GM12878 (cell line): ENCODE data around the gene SNCA. TPM values are rescaled to one million over a fixed set of nuclear protein-coding genes. Genes with fewer than 3 reads are reported as not detected.

Source experiments
- ATAC-seq: fragments of 200-7000 bp; cut with Tn5 transposase; 3 replicates; pipeline ENCODE4 v1.9.1; 2020; ENCODE audit warnings: mild to moderate bottlenecking, moderate library complexity
- BruUV-seq: library from RNA; stranded (reverse); fragments of 400-500 nt; replicated peaks from 2 replicates; lab custom pipeline; 2021; lab: Mats Ljungman, UMichigan
- CTCF ChIA-PET: fragments of 300-600 bp; sonication (Branson Sonifier 250); formaldehyde crosslinking; extraction: SDS; loops from one replicate; lab custom pipeline; 2021; ENCODE audit warnings: inconsistent platforms; lab: Yijun Ruan, JAX
- POLR2A ChIA-PET: fragments of 350-600 bp; formaldehyde crosslinking; extraction: SDS; loops from one replicate; lab custom pipeline; 2021; ENCODE audit warnings: inconsistent platforms; lab: Charles Lee
- RAD21 ChIA-PET: fragments of 300-600 bp; sonication (Branson Sonifier 250); formaldehyde crosslinking; loops from one replicate; lab custom pipeline; 2023; ENCODE audit warnings: antibody characterized with exemption; ENCODE audit not compliant: unreplicated experiment; lab: Charles Lee
- SMC1A ChIA-PET: fragments of 300-600 bp; sonication (Branson Sonifier 250); formaldehyde crosslinking; loops from one replicate; lab custom pipeline; 2023; ENCODE audit not compliant: unreplicated experiment, uncharacterized antibody; lab: Charles Lee
- DNase-seq: peaks from one replicate; pipeline ENCODE4 v3.0.0-alpha.2; 2011; ENCODE audit warnings: low read depth, low spot score
- FAIRE-seq: peaks from 3 replicates; lab custom pipeline; 2011; peaks lifted over from hg19 to GRCh38; lab: Jason Lieb, UNC
- H2AFZ ChIP-seq: 2 replicates; pipeline ENCODE4 v1.6.0; 2011; ENCODE audit warnings: low read depth, low read length, control low read depth; ENCODE audit not compliant: control insufficient read depth
- H3K27ac ChIP-seq: 2 replicates; pipeline ENCODE4 v1.5.1; 2011; ENCODE audit warnings: control low read depth; ENCODE audit not compliant: control insufficient read depth, insufficient read depth
- H3K27me3 ChIP-seq, 2 experiments: replicated peaks in 1 of 2; 2 replicates each; pipeline versions ENCODE4 v1.6.0 to v1.6.1; 2011; ENCODE audit warnings: low read length in 1 of 2; ENCODE audit not compliant: control insufficient read depth in 2 of 2, insufficient read depth in 2 of 2
- H3K36me3 ChIP-seq, 2 experiments: 2 replicates each; pipeline ENCODE4 v1.5.1; 2011; ENCODE audit warnings: low read length in 1 of 2; ENCODE audit not compliant: control insufficient read depth in 2 of 2, insufficient read depth in 2 of 2
- H3K4me1 ChIP-seq: 2 replicates; pipeline ENCODE4 v1.6.1; 2011; ENCODE audit warnings: mild to moderate bottlenecking, low read length, moderate library complexity, mixed read lengths; ENCODE audit not compliant: control insufficient read depth, insufficient read depth
- H3K4me2 ChIP-seq: 2 replicates; pipeline ENCODE4 v1.6.0; 2011; ENCODE audit warnings: control low read depth; ENCODE audit not compliant: control insufficient read depth, insufficient read depth
- H3K4me3 ChIP-seq: fragments of 200-600 bp; sonication (generic); 2 replicates; pipeline ENCODE4 v1.5.1; 2016
- H3K79me2 ChIP-seq: 2 replicates; pipeline ENCODE4 v1.6.0; 2011; ENCODE audit warnings: low read length; ENCODE audit not compliant: control insufficient read depth, insufficient read depth
- H3K9ac ChIP-seq: 2 replicates; pipeline ENCODE4 v1.8.0; 2011; ENCODE audit warnings: low read length, control low read depth, mixed read lengths; ENCODE audit not compliant: control insufficient read depth, insufficient read depth
- H3K9me3 ChIP-seq: replicated peaks from 3 replicates; pipeline ENCODE4 v1.5.1; 2011; ENCODE audit warnings: mild to moderate bottlenecking, low read length; ENCODE audit not compliant: control insufficient read depth, insufficient read depth
- H4K20me1 ChIP-seq: 2 replicates; pipeline ENCODE4 v1.6.0; 2011; ENCODE audit not compliant: control insufficient read depth, insufficient read depth
- ATF2 ChIP-seq: IDR thresholded peaks from 2 replicates; pipeline ENCODE4 v1.6.1; 2012; ENCODE audit warnings: low read length, inconsistent platforms
- BHLHE40 ChIP-seq, 2 experiments: fragments of 450-650 bp in 1 of 2; IDR thresholded peaks; 2 replicates each; pipeline ENCODE4 v1.6.1; 2011 to 2017; ENCODE audit warnings: low read depth in 2 of 2, borderline replicate concordance in 1 of 2, improper control_type of control experiment in 1 of 2, low read length in 1 of 2, mild to moderate bottlenecking in 1 of 2
- BMI1 ChIP-seq: fragments of 450-650 bp; IDR thresholded peaks from 2 replicates; pipeline ENCODE4 v1.6.1; 2016; ENCODE audit warnings: mild to moderate bottlenecking, moderate library complexity, borderline replicate concordance
- CBX5 ChIP-seq: sonication (generic); IDR thresholded peaks from 2 replicates; pipeline ENCODE4 v1.6.1; 2016; ENCODE audit warnings: low read depth, moderate library complexity, mild to moderate bottlenecking, inconsistent platforms
- CHD4 ChIP-seq: fragments of 200-600 bp; sonication (generic); IDR thresholded peaks from 2 replicates; pipeline ENCODE4 v1.6.1; 2016; ENCODE audit warnings: mild to moderate bottlenecking
- IRF4 ChIP-seq: IDR thresholded peaks from 2 replicates; pipeline ENCODE4 v1.6.1; 2011; ENCODE audit warnings: low read depth, low read length
- MXI1 ChIP-seq: fragments of 150-350 bp; IDR thresholded peaks from 2 replicates; pipeline ENCODE4 v1.6.1; 2011; ENCODE audit warnings: low read depth, mild to moderate bottlenecking, inconsistent platforms, low read length, improper control_type of control experiment
- MYB ChIP-seq: fragments of 150-350 bp; IDR thresholded peaks from 2 replicates; pipeline ENCODE4 v1.6.1; 2014; ENCODE audit warnings: mild to moderate bottlenecking, low read depth, low read length, borderline replicate concordance
- MYC ChIP-seq: IDR thresholded peaks from 2 replicates; pipeline ENCODE4 v1.6.1; 2011; ENCODE audit warnings: mild to moderate bottlenecking, low read length, moderate library complexity, inconsistent platforms; ENCODE audit not compliant: insufficient read depth, insufficient replicate concordance, insufficient read length, severe bottlenecking
- NR2C1 ChIP-seq: fragments of 450-650 bp; IDR thresholded peaks from 2 replicates; pipeline ENCODE4 v1.6.1; 2017; ENCODE audit warnings: antibody characterized with exemption, mild to moderate bottlenecking, moderate library complexity
- NR2C2 ChIP-seq: IDR thresholded peaks from 2 replicates; pipeline ENCODE4 v1.6.1; 2011; ENCODE audit warnings: borderline replicate concordance, low read depth; ENCODE audit not compliant: control insufficient read depth, insufficient read length
- RELB ChIP-seq: fragments of 450-650 bp; IDR thresholded peaks from 2 replicates; pipeline ENCODE4 v1.6.1; 2017; ENCODE audit warnings: low read depth, mild to moderate bottlenecking, moderate library complexity
- SMAD5 ChIP-seq: IDR thresholded peaks from 2 replicates; pipeline ENCODE4 v1.6.1; 2016; ENCODE audit warnings: antibody characterized with exemption, low read depth
- SRF ChIP-seq, 2 experiments: IDR thresholded peaks; 2 replicates each; pipeline ENCODE4 v1.6.1; 2011; ENCODE audit warnings: low read depth in 2 of 2, low read length in 2 of 2, mild to moderate bottlenecking in 1 of 2, moderate library complexity in 1 of 2
- TARDBP ChIP-seq: IDR thresholded peaks from 2 replicates; pipeline ENCODE4 v1.6.1; 2016; ENCODE audit warnings: borderline replicate concordance
- in situ Hi-C: fragments of 300-500 bp; cut with MboI; formaldehyde crosslinking; loops from 9 replicates; pipeline ENCODE4 v1.14.3; 2018; ENCODE audit warnings: mixed read lengths
- intact Hi-C: fragments of 100-400 bp; cut with micrococcal nuclease; formaldehyde crosslinking; loops from one replicate; pipeline ENCODE4 v1.14.2; 2022; ENCODE audit not compliant: unreplicated experiment
- polyA plus RNA-seq, 11 experiments: library from polyadenylated mRNA; depleted of rRNA in 4 of 11; unstranded in 6 of 11; stranded (reverse) in 5 of 11; fragments of >200 nt; fragmentation: Nextera tagmentation in 4 of 11; fragmentation: Illumina TruSeq in 1 of 11; extraction: Ambion mirVana in 4 of 11; extraction: Trizol in 1 of 11; gene quantifications; 1 replicate in 1 of 11; 2 replicates in 10 of 11; pipeline versions ENCODE4 v1.2.1 to v1.2.3, GENCODE V29; 2011 to 2016; ENCODE audit warnings: inconsistent platforms in 2 of 11, missing spikeins in 2 of 11, low read depth in 1 of 11
- total RNA-seq, 4 experiments: library from RNA; depleted of rRNA in 3 of 4; stranded (reverse); fragments of >200 nt in 3 of 4; fragmentation: Illumina TruSeq in 1 of 4; extraction: Trizol in 1 of 4; gene quantifications; 2 replicates each; pipeline versions ENCODE4 v1.2.1 to v1.2.3, GENCODE V29; 2013 to 2021
- TF ChIP-seq, protein P1 (sequence below): fragments of 450-650 bp; conservative IDR thresholded peaks from 2 replicates; pipeline ENCODE4 v1.6.1; 2017; ENCODE audit warnings: mild to moderate bottlenecking, moderate library complexity
- TF ChIP-seq, protein P2 (sequence below): IDR thresholded peaks from 2 replicates; pipeline ENCODE4 v1.6.1; 2012; ENCODE audit warnings: low read depth, low read length, improper control_type of control experiment

Gene SNCA
- total and polyA plus RNA-seq, 10 of the 15 experiments (the other 5 are each of a cell fraction or from before 2014, with no cell fraction given): 0.22 TPM; not detected in 9

- no peak for TF ChIP-seq ATF2
- no peak for TF ChIP-seq TARDBP
- no peak for TF ChIP-seq SRF (IDR thresholded peaks at IDR 0.05; ENCODE audit: low read depth in 2 of 2, low read length in 2 of 2)
- TF ChIP-seq MXI1: no peak
- TF ChIP-seq BHLHE40 (IDR thresholded peaks at IDR 0.05; ENCODE audit: borderline replicate concordance in 1 of 2, low read depth in 2 of 2, low read length in 1 of 2): no peak
- TF ChIP-seq CBX5: no peak
- TF ChIP-seq RELB: no peak
- no peak for TF ChIP-seq MYC
These were observed 37.9 kb downstream of the SNCA start (continued) for GRCh38 chr4:89799071-89799470.

DNA sequence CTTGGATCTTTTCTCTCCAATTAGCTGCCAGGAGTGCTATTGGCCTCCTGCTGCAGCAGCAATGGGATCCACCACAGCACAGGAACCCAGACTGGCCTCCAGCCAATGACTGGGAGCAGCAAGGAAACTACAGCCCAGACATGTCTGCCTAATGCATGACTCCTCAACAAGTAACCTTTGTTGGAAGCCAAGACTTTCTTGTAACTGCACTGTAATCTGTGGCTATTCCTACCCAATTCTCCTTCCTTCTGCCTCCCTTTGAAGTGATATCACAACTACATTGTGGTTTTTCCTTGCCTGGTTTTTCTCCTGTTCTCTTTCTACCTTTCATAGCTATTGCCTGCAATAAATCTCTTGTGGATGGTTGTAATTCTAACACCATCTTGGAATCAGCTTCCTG is 39.8 kb downstream of the SNCA start:
- POLR2A ChIA-PET: no interaction called here
- no peak overlapping the region for H3K4me2 ChIP-seq
- TF ChIP-seq, protein P1, sequence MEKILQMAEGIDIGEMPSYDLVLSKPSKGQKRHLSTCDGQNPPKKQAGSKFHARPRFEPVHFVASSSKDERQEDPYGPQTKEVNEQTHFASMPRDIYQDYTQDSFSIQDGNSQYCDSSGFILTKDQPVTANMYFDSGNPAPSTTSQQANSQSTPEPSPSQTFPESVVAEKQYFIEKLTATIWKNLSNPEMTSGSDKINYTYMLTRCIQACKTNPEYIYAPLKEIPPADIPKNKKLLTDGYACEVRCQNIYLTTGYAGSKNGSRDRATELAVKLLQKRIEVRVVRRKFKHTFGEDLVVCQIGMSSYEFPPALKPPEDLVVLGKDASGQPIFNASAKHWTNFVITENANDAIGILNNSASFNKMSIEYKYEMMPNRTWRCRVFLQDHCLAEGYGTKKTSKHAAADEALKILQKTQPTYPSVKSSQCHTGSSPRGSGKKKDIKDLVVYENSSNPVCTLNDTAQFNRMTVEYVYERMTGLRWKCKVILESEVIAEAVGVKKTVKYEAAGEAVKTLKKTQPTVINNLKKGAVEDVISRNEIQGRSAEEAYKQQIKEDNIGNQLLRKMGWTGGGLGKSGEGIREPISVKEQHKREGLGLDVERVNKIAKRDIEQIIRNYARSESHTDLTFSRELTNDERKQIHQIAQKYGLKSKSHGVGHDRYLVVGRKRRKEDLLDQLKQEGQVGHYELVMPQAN: no peak
- TF ChIP-seq ATF2 (no peak), TARDBP (no peak), SMAD5 (no peak), BMI1 (no peak), NR2C2 (no peak), MYB (no peak), IRF4 (no peak), NR2C1 (no peak), CHD4 (no peak)
- TF ChIP-seq, protein P2, sequence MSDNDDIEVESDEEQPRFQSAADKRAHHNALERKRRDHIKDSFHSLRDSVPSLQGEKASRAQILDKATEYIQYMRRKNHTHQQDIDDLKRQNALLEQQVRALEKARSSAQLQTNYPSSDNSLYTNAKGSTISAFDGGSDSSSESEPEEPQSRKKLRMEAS: no peak

More for the DNA sequence above, 39.8 kb downstream of the SNCA start:
- no peaks in the 10 kb centered on the region for H3K9me3 ChIP-seq
- H3K4me1 ChIP-seq: no peaks in the 10 kb centered on the region
- ChIA-PET RAD21 (no interaction called here), SMC1A (no interaction called here), CTCF (no interaction called here)
- H3K27me3 ChIP-seq: no peaks in the 10 kb centered on the region; a peak in 1 of 4 replicates
- H2AFZ ChIP-seq: no peak overlapping the region
- no peaks in the 10 kb centered on the region for H3K36me3 ChIP-seq
- FAIRE-seq (no peak), DNase-seq (no peak), ATAC-seq (no peak)
- BruUV-seq: no TSS peak
- in situ Hi-C loops: no loop called here
- no peaks in the 10 kb centered on the region for H3K79me2 ChIP-seq
- H4K20me1 ChIP-seq: no peaks in the 10 kb centered on the region
- no peak overlapping the region for H3K4me3 ChIP-seq
- no peak overlapping the region for H3K27ac ChIP-seq
- intact Hi-C loops: no loop called here
- no peak overlapping the region for H3K9ac ChIP-seq
